DND-41 (cell line): Measurements from ENCODE around the gene EYS.

ENCODE experiments used
- CTCF ChIP-seq: IDR thresholded peaks from 2 replicates; pipeline ENCODE4 v1.5.1; 2012; ENCODE audit warnings: borderline replicate concordance, low read length, moderate library complexity, mild to moderate bottlenecking; ENCODE audit not compliant: poor library complexity, severe bottlenecking; ENCODE audit errors: extremely low read depth
- EZH2 ChIP-seq: IDR thresholded peaks from 3 replicates; pipeline ENCODE4 v1.6.1; 2012; ENCODE audit warnings: borderline replicate concordance, low read depth, mild to moderate bottlenecking, moderate library complexity, low read length, inconsistent platforms; ENCODE audit not compliant: severe bottlenecking

GRCh38 chr6:64445038-64445437 lies 1262.0 kb downstream of the EYS start:
- TF ChIP-seq CTCF, result no peak
- TF ChIP-seq EZH2, result no peak
